SK-N-SH treated with all-trans-retinoic acid at 6 μM for 48 hours (cell line): ENCODE data around the gene SLC6A6.

Experiments
- ESRRG ChIP-seq: fragments of 250-450 bp; sonication (Bioruptor Pico); IDR thresholded peaks from 2 replicates; pipeline ENCODE4 v1.6.1; 2021; ENCODE audit warnings: mild to moderate bottlenecking
- PPARA ChIP-seq: fragments of 250-450 bp; sonication (Bioruptor Pico); IDR thresholded peaks from 2 replicates; pipeline ENCODE4 v1.5.0; 2020; ENCODE audit warnings: mild to moderate bottlenecking, borderline replicate concordance
- TF ChIP-seq, protein P1 (sequence below): fragments of 250-450 bp; sonication (Bioruptor Pico); IDR thresholded peaks from 2 replicates; pipeline ENCODE4 v1.5.1; 2021; ENCODE audit warnings: mild to moderate bottlenecking, moderate library complexity

DNA sequence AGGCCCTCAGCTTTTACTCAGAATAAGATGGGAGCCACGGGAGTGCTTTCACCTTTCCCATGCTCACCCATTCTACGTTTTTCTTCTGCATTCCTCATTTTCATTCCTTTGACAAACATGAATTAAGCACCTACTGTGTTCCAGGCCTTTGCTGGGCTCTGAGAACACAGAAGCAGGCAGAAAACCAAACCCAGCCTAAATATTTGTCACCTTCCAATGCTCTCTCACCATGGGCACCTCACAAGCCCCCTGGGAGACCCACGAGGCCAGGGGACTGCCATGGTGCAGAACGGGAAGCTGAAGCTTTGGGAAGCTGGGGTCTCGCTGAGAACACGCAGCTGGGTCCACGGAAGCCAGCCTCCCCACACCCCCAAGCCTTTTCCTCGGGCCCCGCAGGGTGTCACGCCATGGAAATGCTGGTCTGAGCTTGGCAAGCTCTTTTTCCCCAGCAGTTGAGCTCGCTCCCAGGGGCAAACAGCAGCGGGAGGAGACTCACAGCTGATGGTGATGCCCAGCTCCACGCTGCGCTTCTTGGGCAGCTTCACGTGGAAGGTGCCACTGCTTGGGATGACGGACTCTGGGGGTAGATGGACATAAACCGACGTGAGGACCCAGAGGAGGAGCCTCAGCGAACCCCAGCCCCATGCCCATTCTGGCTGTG lies 110.0 kb downstream of the SLC6A6 start:
- TF ChIP-seq, protein P1, sequence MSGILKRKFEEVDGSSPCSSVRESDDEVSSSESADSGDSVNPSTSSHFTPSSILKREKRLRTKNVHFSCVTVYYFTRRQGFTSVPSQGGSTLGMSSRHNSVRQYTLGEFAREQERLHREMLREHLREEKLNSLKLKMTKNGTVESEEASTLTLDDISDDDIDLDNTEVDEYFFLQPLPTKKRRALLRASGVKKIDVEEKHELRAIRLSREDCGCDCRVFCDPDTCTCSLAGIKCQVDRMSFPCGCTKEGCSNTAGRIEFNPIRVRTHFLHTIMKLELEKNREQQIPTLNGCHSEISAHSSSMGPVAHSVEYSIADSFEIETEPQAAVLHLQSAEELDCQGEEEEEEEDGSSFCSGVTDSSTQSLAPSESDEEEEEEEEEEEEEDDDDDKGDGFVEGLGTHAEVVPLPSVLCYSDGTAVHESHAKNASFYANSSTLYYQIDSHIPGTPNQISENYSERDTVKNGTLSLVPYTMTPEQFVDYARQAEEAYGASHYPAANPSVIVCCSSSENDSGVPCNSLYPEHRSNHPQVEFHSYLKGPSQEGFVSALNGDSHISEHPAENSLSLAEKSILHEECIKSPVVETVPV = no peak
- TF ChIP-seq PPARA = no peak
- TF ChIP-seq ESRRG (CRISPR knock-in tag) = no peak
